ENCODE data around the gene NAIF1. TPM values are rescaled to one million over a fixed set of nuclear protein-coding genes. Genes with fewer than 3 reads are reported as not detected.
"Not testable (repeated sequence)": the region's sequence is repeated elsewhere in the genome, so short reads cannot be mapped to it uniquely, and the experiment has no call there.

Gene NAIF1
- total RNA-seq, 2 experiments from 2014 or later, result 10.2 to 14.5 TPM

GRCh38 chr9:128034821-128035652 is 32.1 kb downstream of the NAIF1 start:
- H3K4me3 Mint-ChIP-seq, result peak overlapping the region; percentile 35
- peaks cover 2% of the 10 kb centered on the region for H3K36me3 Mint-ChIP-seq
- POLR2A ChIA-PET, result interaction anchor here (0.9 to 2.3 kb wide), 6 partner anchors 54 to 98 kb away, joined by 3 to 8 read pairs (median 3); partner anchors contain the start of genes DPM2 and EEIG1
- peaks cover 39% of the 10 kb centered on the region for H3K4me1 Mint-ChIP-seq (ENCODE audit: low read depth)
- intact Hi-C loops (cut with micrococcal nuclease), result loop anchor here (1.0 to 5.0 kb wide), 4 partner anchors 8 to 92 kb away; no protein-coding TSS in a partner anchor
- H3K27ac Mint-ChIP-seq, result peak overlapping the region; percentile 23
- DNase-seq, result peak; percentile 75
- CTCF ChIA-PET, result interaction anchor here (0.6 to 12.2 kb wide), 45 partner anchors 10 to 428 kb away, joined by 3 to 347 read pairs (median 5); partner anchors contain the start of genes DPM2, EEIG1, NAIF1 and PIP5KL1
- peaks cover 2% of the 10 kb centered on the region for H3K9me3 Mint-ChIP-seq
- peaks cover 2% of the 10 kb centered on the region for H3K27me3 Mint-ChIP-seq

- H3K27ac Mint-ChIP-seq, result no peak overlapping the region
- intact Hi-C loops (cut with micrococcal nuclease), result no loop called here
- no peak overlapping the region for H3K4me3 Mint-ChIP-seq
- H3K4me1 Mint-ChIP-seq (ENCODE audit: low read depth), result peaks cover 50% of the 10 kb centered on the region
- peaks cover 2% of the 10 kb centered on the region for H3K36me3 Mint-ChIP-seq
- ChIA-PET CTCF (interaction anchor here (1.3 to 12.2 kb wide), 16 partner anchors 8 to 236 kb away, joined by 3 to 347 read pairs (median 14); partner anchors contain the start of genes DPM2, EEIG1 and PIP5KL1), POLR2A (interaction anchor here (0.6 to 2.3 kb wide), 5 partner anchors 9 to 90 kb away, joined by 3 to 8 read pairs (median 4); partner anchors contain the start of gene EEIG1)
- H3K27me3 Mint-ChIP-seq, result peaks cover 2% of the 10 kb centered on the region
- peaks cover 2% of the 10 kb centered on the region for H3K9me3 Mint-ChIP-seq
- DNase-seq, result no peak
These were observed 33.5 kb downstream of the NAIF1 start for GRCh38 chr9:128033609-128034008.

GRCh38 chr9:128027705-128028104 is 39.4 kb downstream of the NAIF1 start:
- intact Hi-C loops (cut with micrococcal nuclease), result loop anchor here (1.0 to 2.0 kb wide), 3 partner anchors 8 to 249 kb away; partner anchors contain the start of genes NAIF1 and SH2D3C
- ChIA-PET POLR2A (interaction anchor here (0.9 to 4.3 kb wide), 2 partner anchors 49 to 84 kb away, joined by 3 to 45 read pairs; partner anchors contain the start of gene EEIG1), CTCF (interaction anchor here (0.6 to 5.4 kb wide), 7 partner anchors 25 to 90 kb away, joined by 3 to 47 read pairs (median 4); partner anchors contain the start of gene EEIG1)
- H3K4me3 Mint-ChIP-seq, result no peak overlapping the region
- peaks cover 2% of the 10 kb centered on the region for H3K36me3 Mint-ChIP-seq
- peaks cover 84% of the 10 kb centered on the region for H3K4me1 Mint-ChIP-seq (ENCODE audit: low read depth)
- DNase-seq, result no peak
- H3K27me3 Mint-ChIP-seq, result peaks cover 2% of the 10 kb centered on the region
- H3K9me3 Mint-ChIP-seq, result peaks cover 2% of the 10 kb centered on the region
- peak overlapping the region; percentile 93 for H3K27ac Mint-ChIP-seq

- peak; percentile 75 for DNase-seq
- intact Hi-C loops (cut with micrococcal nuclease), result loop anchor here (1.0 to 2.0 kb wide), 6 partner anchors 8 to 248 kb away; partner anchors contain the start of genes NAIF1 and SH2D3C
- POLR2A ChIA-PET, result interaction anchor here (0.6 to 4.3 kb wide), 6 partner anchors 20 to 84 kb away, joined by 3 to 45 read pairs (median 4); partner anchors contain the start of gene EEIG1
- Mint-ChIP-seq H3K36me3 (peaks cover 2% of the 10 kb centered on the region), H3K4me1 (ENCODE audit: low read depth) (peaks cover 89% of the 10 kb centered on the region), H3K4me3 (peak overlapping the region; percentile 66), H3K27me3 (peaks cover 2% of the 10 kb centered on the region), H3K27ac (peak overlapping the region; percentile 93), H3K9me3 (peaks cover 2% of the 10 kb centered on the region)
- CTCF ChIA-PET, result interaction anchor here (0.6 to 5.4 kb wide), 10 partner anchors 7 to 91 kb away, joined by 3 to 47 read pairs (median 4); partner anchors contain the start of gene EEIG1
These were observed 40.2 kb downstream of the NAIF1 start for GRCh38 chr9:128026773-128027541.

- Mint-ChIP-seq H3K9me3 (peaks cover 2% of the 10 kb centered on the region), H3K4me1 (ENCODE audit: low read depth) (peaks cover 87% of the 10 kb centered on the region), H3K36me3 (peaks cover 2% of the 10 kb centered on the region), H3K4me3 (peak overlapping the region; percentile 66), H3K27ac (peak overlapping the region; percentile 93), H3K27me3 (peaks cover 2% of the 10 kb centered on the region)
- ChIA-PET CTCF (interaction anchor here (0.6 to 5.4 kb wide), 10 partner anchors 8 to 84 kb away, joined by 3 to 47 read pairs (median 5); partner anchors contain the start of gene EEIG1), POLR2A (interaction anchor here (0.6 to 4.3 kb wide), 6 partner anchors 19 to 71 kb away, joined by 3 to 45 read pairs (median 4); partner anchors contain the start of gene EEIG1)
- intact Hi-C loops (cut with micrococcal nuclease), result loop anchor here (1.0 to 2.0 kb wide), 4 partner anchors 19 to 248 kb away; partner anchors contain the start of gene SH2D3C
- peak; percentile 90 for DNase-seq
These were observed 40.8 kb downstream of the NAIF1 start for GRCh38 chr9:128026255-128026772.

- Mint-ChIP-seq H3K4me1 (ENCODE audit: low read depth) (peaks cover 88% of the 10 kb centered on the region), H3K27me3 (peaks cover under 1% of the 10 kb centered on the region), H3K4me3 (peak overlapping the region; percentile 66), H3K9me3 (peaks cover under 1% of the 10 kb centered on the region), H3K27ac (peak overlapping the region; percentile 93), H3K36me3 (peaks cover under 1% of the 10 kb centered on the region)
- DNase-seq, result no peak
- intact Hi-C loops (cut with micrococcal nuclease), result loop anchor here (1.0 to 2.0 kb wide), 4 partner anchors 18 to 247 kb away; partner anchors contain the start of gene SH2D3C
- POLR2A ChIA-PET, result interaction anchor here (0.6 to 4.3 kb wide), 4 partner anchors 47 to 70 kb away, joined by 4 to 45 read pairs (median 8); partner anchors contain the start of gene EEIG1
- CTCF ChIA-PET, result interaction anchor here (0.6 to 5.4 kb wide), 7 partner anchors 9 to 83 kb away, joined by 4 to 47 read pairs (median 25); partner anchors contain the start of gene EEIG1
These were observed 41.4 kb downstream of the NAIF1 start for GRCh38 chr9:128025736-128026135.

- peak overlapping the region; percentile 12 for H3K4me3 Mint-ChIP-seq
- intact Hi-C loops (cut with micrococcal nuclease), result no loop called here
- ChIA-PET POLR2A (interaction anchor here (0.5 to 4.3 kb wide), 2 partner anchors 39 to 46 kb away, joined by 4 to 45 read pairs; partner anchors contain the start of gene EEIG1), CTCF (interaction anchor here (0.9 to 5.4 kb wide), 6 partner anchors 10 to 83 kb away, joined by 3 to 47 read pairs (median 26); partner anchors contain the start of gene EEIG1)
- peak overlapping the region; percentile 93 for H3K27ac Mint-ChIP-seq
- H3K4me1 Mint-ChIP-seq (ENCODE audit: low read depth), result peaks cover 84% of the 10 kb centered on the region
- H3K9me3 Mint-ChIP-seq, result no peaks in the 10 kb centered on the region
- H3K36me3 Mint-ChIP-seq, result no peaks in the 10 kb centered on the region
- H3K27me3 Mint-ChIP-seq, result no peaks in the 10 kb centered on the region
- DNase-seq, result no peak
These were observed 42.3 kb downstream of the NAIF1 start for GRCh38 chr9:128024761-128025308.

- not testable (repeated sequence) for H3K27ac Mint-ChIP-seq
These were observed 43.4 kb downstream of the NAIF1 start for GRCh38 chr9:128023671-128024070.

GRCh38 chr9:128022886-128023285 is 44.2 kb downstream of the NAIF1 start:
- DNase-seq, result no peak
- CTCF ChIA-PET, result interaction anchor here (4.5 kb wide), 1 partner anchor 11 kb away, joined by 30 read pairs; no protein-coding TSS in a partner anchor
- H3K36me3 Mint-ChIP-seq, result no peaks in the 10 kb centered on the region
- H3K27ac Mint-ChIP-seq, result peak overlapping the region; percentile 45
- peaks cover 73% of the 10 kb centered on the region for H3K4me1 Mint-ChIP-seq (ENCODE audit: low read depth)
- no peak overlapping the region for H3K4me3 Mint-ChIP-seq
- H3K27me3 Mint-ChIP-seq, result no peaks in the 10 kb centered on the region
- H3K9me3 Mint-ChIP-seq, result no peaks in the 10 kb centered on the region
- POLR2A ChIA-PET, result interaction anchor here (0.6 kb wide), 1 partner anchor 23 kb away, joined by 3 read pairs; no protein-coding TSS in a partner anchor
- intact Hi-C loops (cut with micrococcal nuclease), result no loop called here

More at GRCh38 chr9:128023671-128024070, 43.4 kb downstream of the NAIF1 start:
- H3K36me3 Mint-ChIP-seq; POLR2A ChIA-PET; H3K9me3 Mint-ChIP-seq; intact Hi-C loops (cut with micrococcal nuclease); H3K4me3 Mint-ChIP-seq; DNase-seq; H3K27me3 Mint-ChIP-seq: not testable (repeated sequence)
- peaks cover 78% of the 10 kb centered on the region for H3K4me1 Mint-ChIP-seq (ENCODE audit: low read depth)
- CTCF ChIA-PET, result interaction anchor here (0.9 to 4.5 kb wide), 2 partner anchors 11 to 81 kb away, joined by 3 to 30 read pairs; no protein-coding TSS in a partner anchor

GRCh38 chr9:128021098-128021497 is 46.0 kb downstream of the NAIF1 start:
- no peak overlapping the region for H3K27ac Mint-ChIP-seq
- no peak overlapping the region for H3K4me3 Mint-ChIP-seq
- H3K36me3 Mint-ChIP-seq, result no peaks in the 10 kb centered on the region
- POLR2A ChIA-PET, result no interaction called here
- H3K4me1 Mint-ChIP-seq (ENCODE audit: low read depth), result peaks cover 56% of the 10 kb centered on the region
- no peak for DNase-seq
- intact Hi-C loops (cut with micrococcal nuclease), result no loop called here
- H3K27me3 Mint-ChIP-seq, result no peaks in the 10 kb centered on the region
- H3K9me3 Mint-ChIP-seq, result no peaks in the 10 kb centered on the region
- CTCF ChIA-PET, result interaction anchor here (0.8 to 1.8 kb wide), 5 partner anchors 11 to 79 kb away, joined by 3 to 8 read pairs (median 6); no protein-coding TSS in a partner anchor
